Renal pelvis (tissue), 4 donors: Measurements from ENCODE around the gene MSI2. TPM values are rescaled to one million over a fixed set of nuclear protein-coding genes. Genes with fewer than 3 reads are reported as not detected.

Experiments used
- DNase-seq: peaks from one replicate; pipeline ENCODE4 v3.0.0-alpha.2; 2013
- polyA plus RNA-seq, 3 donors: library from polyadenylated mRNA; unstranded; fragments of 120-200 nt; gene quantifications; one replicate each; pipeline ENCODE4 v1.2.1, GENCODE V29; 2013; ENCODE audit not compliant: insufficient read length in 3 of 3

The MSI2 gene
- polyA plus RNA-seq, 3 donors, result 79.4 to 105 (median 95.5) TPM

DNA sequence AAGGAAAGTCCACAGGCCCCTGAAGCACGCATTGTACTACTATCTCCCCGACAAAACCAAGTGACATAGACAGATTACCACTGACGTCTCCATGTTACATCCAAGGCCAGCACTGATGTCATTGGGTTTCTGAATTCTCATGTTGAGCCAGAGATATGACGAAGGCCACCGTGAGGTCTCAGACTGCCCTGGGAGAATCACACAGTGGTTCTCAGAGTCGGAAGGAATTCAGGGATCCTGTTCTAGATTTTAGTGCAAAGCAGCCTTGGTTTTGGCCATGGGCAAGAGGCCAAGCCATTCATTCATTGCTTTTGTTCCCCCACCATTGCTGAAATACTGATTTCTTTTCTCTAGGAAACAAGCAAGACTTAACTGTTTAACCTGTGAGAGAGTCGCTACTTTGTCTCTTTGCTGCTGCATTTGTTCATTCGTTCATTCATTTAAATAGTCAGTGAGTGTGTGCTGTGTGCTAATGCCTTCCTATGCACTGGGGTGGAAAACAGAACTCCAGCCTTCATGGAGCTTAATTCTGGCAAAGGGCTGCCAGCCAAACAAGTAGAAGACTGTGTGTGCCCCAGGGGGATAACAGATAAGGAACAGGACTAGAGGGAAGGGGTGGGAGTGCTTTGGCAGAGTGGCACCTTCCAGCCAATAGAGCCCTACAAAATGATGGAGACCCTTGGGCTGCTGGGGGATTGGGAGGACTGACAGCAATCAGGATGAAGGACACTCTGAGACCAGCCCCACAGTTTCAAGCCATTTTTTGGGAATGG is 222.3 kb downstream of the MSI2 start:
- DNase-seq, result no peak

- DNase-seq, result no peak
Observed at GRCh38 chr17:57480438-57481196, 224.3 kb downstream of the MSI2 start.

- DNase-seq, result no peak
Observed at GRCh38 chr17:57481910-57482391, 225.6 kb downstream of the MSI2 start.

DNA sequence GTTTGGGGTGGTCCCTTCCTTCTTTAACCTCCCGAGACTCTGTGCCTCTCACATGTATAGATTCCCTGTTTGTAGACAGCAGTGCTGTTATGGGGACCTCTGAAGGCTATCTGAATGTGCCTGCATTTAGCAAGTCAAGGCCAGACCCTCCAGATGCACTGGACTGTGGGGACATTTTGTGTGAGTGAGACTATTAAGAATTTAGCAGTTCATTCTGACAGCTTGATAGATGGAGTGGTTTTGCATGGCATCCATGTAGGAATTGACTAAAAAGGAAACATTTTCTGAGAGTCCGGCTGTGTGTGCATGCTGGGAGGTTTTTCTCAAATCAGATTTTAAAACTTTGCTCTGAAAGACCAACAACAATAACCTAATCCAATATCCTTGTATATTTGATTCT is 226.3 kb downstream of the MSI2 start:
- no peak for DNase-seq

- no peak for DNase-seq
Observed at GRCh38 chr17:57484081-57484666, 227.9 kb downstream of the MSI2 start.

- no peak for DNase-seq
Observed at GRCh38 chr17:57484826-57485565, 228.7 kb downstream of the MSI2 start.

GRCh38 chr17:57485566-57485865 is 229.2 kb downstream of the MSI2 start:
- DNase-seq, result no peak

- DNase-seq, result peak; percentile 68
Observed at GRCh38 chr17:57485916-57486881, 229.9 kb downstream of the MSI2 start.

DNA sequence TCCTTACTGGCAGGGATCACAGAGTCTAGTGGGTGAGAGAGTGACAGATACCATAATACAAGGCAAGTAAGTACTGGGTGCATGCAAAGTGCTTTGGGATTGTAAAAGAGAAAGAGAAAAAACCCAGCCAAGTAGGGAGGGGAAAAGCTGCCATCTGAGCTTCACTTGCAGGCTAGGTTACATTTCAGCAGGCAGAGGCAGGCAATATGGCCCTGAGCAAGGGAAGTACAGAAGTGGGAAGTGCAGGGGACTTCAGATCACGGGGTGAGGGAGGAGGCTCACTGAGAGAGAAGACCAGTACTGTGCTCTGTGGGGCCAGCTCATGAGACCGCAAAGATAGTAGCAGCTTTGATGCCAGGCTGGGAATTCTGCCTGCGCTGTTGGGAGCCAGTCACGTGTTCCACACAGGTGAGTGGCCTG is 230.6 kb downstream of the MSI2 start:
- DNase-seq, result no peak

DNA sequence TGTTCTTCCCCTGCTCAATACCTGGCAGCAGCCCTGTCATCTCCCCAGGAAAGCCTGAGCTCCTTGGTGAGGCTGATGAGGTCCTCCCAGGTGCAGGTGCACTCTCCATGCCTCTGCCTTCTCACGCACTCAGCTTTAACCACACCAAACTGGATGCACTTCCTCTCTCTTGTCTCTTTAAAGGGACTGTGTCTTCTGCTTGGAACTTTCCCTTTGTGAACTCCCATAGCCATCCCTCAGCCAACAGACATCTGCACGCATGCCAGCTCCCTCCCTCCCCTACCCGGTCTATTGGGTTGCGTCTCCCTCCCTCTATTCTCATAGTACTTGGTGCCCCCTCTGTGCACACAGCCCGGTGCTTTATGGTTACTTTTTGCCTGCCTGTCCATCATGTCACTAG is 231.2 kb downstream of the MSI2 start:
- no peak for DNase-seq

DNA sequence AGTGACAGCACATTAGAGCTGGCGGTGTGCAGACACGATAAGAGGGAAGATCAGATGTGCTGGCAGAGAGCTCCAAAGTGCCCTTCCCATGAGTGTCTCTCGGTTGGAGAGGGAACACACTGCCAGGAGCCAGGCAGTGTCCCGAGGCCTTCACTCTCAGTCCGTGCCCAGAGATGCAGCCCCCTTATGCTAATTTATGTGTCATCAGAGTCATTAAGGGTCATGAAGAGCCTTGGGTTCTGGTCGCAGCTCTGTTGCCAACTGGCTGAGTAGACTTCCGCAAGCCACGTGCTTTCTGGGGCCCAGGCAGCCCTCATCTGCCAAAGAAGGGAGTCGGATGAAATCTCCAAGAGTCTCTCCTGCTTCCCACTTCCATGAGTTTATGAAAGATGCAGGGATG is 232.5 kb downstream of the MSI2 start:
- DNase-seq, result no peak

DNA sequence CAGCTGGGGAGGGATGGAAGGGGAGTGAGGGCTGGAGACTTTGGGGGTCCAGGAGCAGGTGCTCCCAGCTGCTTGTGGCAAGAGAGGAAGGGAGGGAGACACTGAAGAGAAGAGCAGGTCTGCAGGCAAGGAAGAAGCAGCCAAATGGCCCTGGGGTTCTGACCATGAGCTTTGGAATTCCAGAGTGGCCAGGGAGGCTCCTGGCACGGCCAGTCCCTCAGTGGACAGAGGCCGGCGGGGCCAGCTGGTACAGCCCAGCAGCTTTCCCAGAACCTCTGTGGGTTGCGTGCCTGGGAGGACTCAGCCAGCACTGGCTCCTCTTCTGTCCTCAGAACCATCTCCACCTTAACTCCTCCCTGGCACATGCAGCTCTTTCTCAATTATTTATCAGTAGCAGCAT is 233.0 kb downstream of the MSI2 start:
- no peak for DNase-seq

DNA sequence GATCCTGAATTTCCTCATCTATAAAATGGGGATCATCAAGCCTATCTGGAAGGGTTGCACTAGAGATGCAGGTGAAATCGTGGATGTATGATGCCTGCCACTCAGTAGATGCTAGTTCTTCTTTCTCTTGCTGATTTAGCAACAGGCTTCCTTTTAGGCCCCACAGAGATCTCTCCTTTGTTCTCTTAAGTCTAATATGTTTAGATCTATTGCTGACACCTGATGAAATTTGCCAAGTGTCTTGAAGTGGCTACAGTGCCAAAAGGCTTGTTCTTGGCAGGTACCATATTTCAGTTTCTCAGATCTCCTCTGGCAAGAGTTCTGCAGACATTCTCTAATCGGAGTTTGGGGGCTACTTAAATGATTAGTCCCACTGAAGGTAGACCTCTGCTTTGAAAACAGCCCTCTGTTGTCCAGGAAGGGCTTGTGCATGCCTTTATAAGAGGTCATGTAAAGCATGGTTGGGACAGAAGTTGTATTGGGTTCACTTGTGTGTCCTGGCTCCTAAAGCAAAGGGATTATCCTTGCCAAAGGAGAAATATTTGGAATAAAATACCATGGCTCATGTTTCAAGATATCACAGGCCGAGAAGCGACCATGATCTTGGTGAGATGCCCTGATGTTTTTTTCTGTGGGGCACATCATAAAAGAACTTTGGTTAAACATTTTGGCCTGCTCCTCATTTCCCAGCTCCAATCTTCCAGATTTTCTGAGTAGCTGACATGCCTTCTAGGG is 234.0 kb downstream of the MSI2 start:
- DNase-seq, result no peak

DNA sequence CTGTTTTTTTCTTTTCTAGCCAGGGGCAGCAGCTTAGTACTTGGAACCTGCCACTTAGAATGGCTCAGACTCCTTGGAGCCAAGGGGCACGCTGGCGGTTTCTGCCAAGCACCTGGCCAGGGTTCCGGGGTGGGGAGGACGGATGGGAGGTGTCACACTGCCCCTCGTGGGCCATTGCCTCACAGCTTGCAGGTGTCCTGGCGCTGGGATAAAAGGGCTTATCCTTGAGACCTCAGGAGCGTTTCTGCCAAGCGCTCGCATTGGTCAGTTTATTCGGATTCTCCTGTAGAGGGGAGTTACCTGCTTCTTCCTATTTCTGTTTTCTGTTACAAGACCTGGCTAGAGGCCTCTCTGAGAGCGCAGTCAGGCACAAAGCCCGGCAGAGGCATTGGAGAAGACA is 234.6 kb downstream of the MSI2 start:
- no peak for DNase-seq

DNA sequence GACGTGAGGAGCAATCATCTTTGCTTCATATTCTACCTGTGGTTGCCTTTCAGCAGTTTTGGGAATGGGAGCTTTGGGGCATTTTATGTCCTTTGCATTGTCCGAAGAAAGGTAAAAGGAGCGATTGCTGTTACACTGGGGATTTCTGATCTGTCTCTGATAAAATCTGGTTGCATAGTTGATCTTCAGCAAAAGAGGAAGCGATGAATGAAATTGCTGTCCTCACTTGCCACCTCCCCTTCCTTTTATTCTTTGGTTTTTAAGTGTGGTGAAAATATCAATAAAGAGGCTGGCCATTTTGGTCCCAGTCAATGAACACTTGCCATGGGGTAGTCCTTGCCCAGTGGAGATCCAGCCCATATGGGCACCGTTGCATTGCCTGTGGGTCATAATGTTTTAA is 236.8 kb downstream of the MSI2 start:
- no peak for DNase-seq

DNA sequence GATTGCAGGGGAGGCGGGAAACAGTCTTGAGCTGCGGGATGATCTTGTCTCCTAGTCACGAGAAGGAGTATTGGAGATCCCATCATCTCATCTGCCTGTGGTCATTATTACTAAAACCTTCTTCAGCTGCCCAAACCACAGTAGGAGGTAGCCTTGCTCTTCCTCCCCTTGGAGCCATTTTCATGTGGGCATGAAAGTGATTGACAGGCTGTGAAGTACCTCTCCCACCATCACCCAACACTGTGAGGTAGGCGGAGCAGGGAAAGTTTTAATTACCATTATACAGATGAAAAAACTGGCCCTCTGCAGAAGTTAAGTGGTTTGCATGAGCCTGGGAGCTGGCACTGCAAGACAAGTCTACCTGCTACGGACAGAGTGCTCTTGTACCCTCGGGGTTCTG is 237.3 kb downstream of the MSI2 start:
- no peak for DNase-seq

GRCh38 chr17:57494443-57494842 is 238.1 kb downstream of the MSI2 start:
- DNase-seq, result no peak

GRCh38 chr17:57495771-57496170 is 239.4 kb downstream of the MSI2 start:
- DNase-seq, result no peak

DNA sequence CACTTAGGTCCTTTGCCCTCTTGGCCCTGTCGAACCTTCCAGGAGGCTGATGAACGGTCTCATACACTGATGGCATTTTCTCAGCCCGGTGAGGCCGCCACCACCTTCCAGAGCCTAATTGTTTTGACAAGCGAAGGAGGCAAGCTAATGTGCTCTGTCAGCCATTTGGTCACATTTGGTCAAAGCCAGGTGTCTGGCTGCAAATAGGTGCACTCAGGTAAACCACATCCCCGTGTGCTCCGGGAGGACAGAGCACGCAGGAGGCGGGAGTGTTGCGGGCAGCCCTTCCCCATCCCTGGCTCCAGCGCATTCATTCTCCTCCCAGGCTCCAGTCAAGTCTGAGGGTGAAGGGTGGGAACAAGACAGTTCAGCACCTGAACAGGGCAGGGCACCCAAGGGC is 240.1 kb downstream of the MSI2 start:
- no peak for DNase-seq

GRCh38 chr17:57498443-57498842 is 242.1 kb downstream of the MSI2 start:
- no peak for DNase-seq
